A549 (cell line): Measurements from ENCODE around the gene TFAP2B. TPM values are rescaled to one million over a fixed set of nuclear protein-coding genes. Genes with fewer than 3 reads are reported as not detected.

Source experiments
- ATAC-seq, 2 experiments: fragments of 200-7000 bp in 1 of 2; fragments of >200 bp in 1 of 2; cut with Nextera tagmentation in 1 of 2; cut with Tn5 transposase in 1 of 2; 3 replicates each; pipeline versions ENCODE4 v1.8.0 to v1.9.1; 2018 to 2020; ENCODE audit warnings: mild to moderate bottlenecking in 1 of 2, moderate library complexity in 1 of 2
- CTCF ChIA-PET: fragments of 300-600 bp; sonication (Branson Sonifier 250); formaldehyde crosslinking; extraction: SDS; loops from one replicate; lab custom pipeline; 2021; ENCODE audit warnings: antibody characterized with exemption, inconsistent platforms; lab: Yijun Ruan, JAX
- POLR2A ChIA-PET: fragments of 350-600 bp; formaldehyde crosslinking; extraction: SDS; loops from one replicate; lab custom pipeline; 2021; ENCODE audit warnings: antibody characterized with exemption, inconsistent platforms; lab: Yijun Ruan, JAX
- DNase-seq, 2 experiments: peaks; one replicate each; pipeline versions ENCODE4 v3.0.0 to v3.0.0-alpha.2; 2011 to 2016; ENCODE audit warnings: low read depth in 1 of 2, low spot score in 1 of 2
- FAIRE-seq: peaks from 2 replicates; lab custom pipeline; 2011; peaks lifted over from hg19 to GRCh38; lab: Jason Lieb, UNC
- H3K27ac ChIP-seq, 2 experiments: fragments of >200 bp; sonication (Bioruptor Twin); formaldehyde crosslinking; 3 replicates each; pipeline ENCODE4 v1.5.1; 2016 to 2017
- H3K4me1 ChIP-seq: fragments of >200 bp; sonication (Bioruptor Twin); formaldehyde crosslinking; 3 replicates; pipeline ENCODE4 v1.6.1; 2016
- H3K4me2 ChIP-seq: fragments of >200 bp; sonication (Bioruptor Twin); formaldehyde crosslinking; 3 replicates; pipeline ENCODE4 v1.6.1; 2016
- H3K4me3 ChIP-seq: fragments of >200 bp; sonication (Bioruptor Twin); formaldehyde crosslinking; 3 replicates; pipeline ENCODE4 v1.5.1; 2016
- H3K9me3 ChIP-seq: fragments of >200 bp; sonication (Bioruptor Twin); formaldehyde crosslinking; 3 replicates; pipeline ENCODE4 v1.6.1; 2016
- BHLHE40 ChIP-seq: IDR thresholded peaks from 2 replicates; pipeline ENCODE4 v1.6.1; 2012; ENCODE audit warnings: low read depth, low read length, inconsistent platforms
- CBX8 ChIP-seq: fragments of 200-600 bp; sonication (generic); IDR thresholded peaks from 2 replicates; pipeline ENCODE4 v1.6.1; 2016
- CEBPB ChIP-seq, 2 experiments: fragments of >200 bp in 1 of 2; sonication (Bioruptor Twin) in 1 of 2; formaldehyde crosslinking in 1 of 2; IDR thresholded peaks; 2 replicates each; pipeline ENCODE4 v1.6.1; 2012 to 2016
- CHD2 ChIP-seq: fragments of 150-350 bp; IDR thresholded peaks from 2 replicates; pipeline ENCODE4 v1.6.1; 2014; ENCODE audit warnings: low read length; ENCODE audit not compliant: partially characterized antibody
- CHD4 ChIP-seq: fragments of 200-600 bp; sonication (generic); IDR thresholded peaks from 2 replicates; pipeline ENCODE4 v1.6.1; 2016; ENCODE audit warnings: antibody characterized with exemption, mild to moderate bottlenecking, borderline replicate concordance
- EHF ChIP-seq: fragments of 250-450 bp; sonication (Bioruptor Pico); IDR thresholded peaks from 2 replicates; pipeline ENCODE4 v1.5.0; 2020; ENCODE audit warnings: mild to moderate bottlenecking
- EP300 ChIP-seq, 2 experiments: fragments of >200 bp; sonication (Bioruptor Twin); formaldehyde crosslinking; IDR thresholded peaks; 2 replicates in 1 of 2; 3 replicates in 1 of 2; pipeline ENCODE4 v1.6.1; 2016 to 2017
- FOXS1 ChIP-seq: fragments of 250-450 bp; sonication (Bioruptor Pico); IDR thresholded peaks from 2 replicates; pipeline ENCODE4 v1.5.0; 2020; ENCODE audit warnings: mild to moderate bottlenecking, moderate library complexity
- HDAC2 ChIP-seq: fragments of 200-600 bp; sonication (generic); IDR thresholded peaks from 2 replicates; pipeline ENCODE4 v1.6.1; 2016
- HEYL ChIP-seq: fragments of 250-450 bp; sonication (Bioruptor Pico); IDR thresholded peaks from 2 replicates; pipeline ENCODE4 v1.8.0; 2021; ENCODE audit warnings: mild to moderate bottlenecking, moderate library complexity
- HMGXB4 ChIP-seq: fragments of 250-450 bp; sonication (Bioruptor Pico); IDR thresholded peaks from 2 replicates; pipeline ENCODE4 v1.5.0; 2021; ENCODE audit warnings: mild to moderate bottlenecking, moderate library complexity, borderline replicate concordance
- HOXA7 ChIP-seq: fragments of 250-450 bp; sonication (Bioruptor Pico); IDR thresholded peaks from 2 replicates; pipeline ENCODE4 v1.5.0; 2020; ENCODE audit warnings: mild to moderate bottlenecking, moderate library complexity
- KDM1A ChIP-seq: fragments of 200-600 bp; sonication (generic); IDR thresholded peaks from 2 replicates; pipeline ENCODE4 v1.6.1; 2016; ENCODE audit warnings: low read depth, mild to moderate bottlenecking
- KDM5A ChIP-seq: fragments of 200-600 bp; sonication (generic); IDR thresholded peaks from 2 replicates; pipeline ENCODE4 v1.6.1; 2016; ENCODE audit warnings: antibody characterized with exemption, mild to moderate bottlenecking
- MAFK ChIP-seq: fragments of 450-650 bp; IDR thresholded peaks from 2 replicates; pipeline ENCODE4 v1.6.1; 2014; ENCODE audit not compliant: partially characterized antibody
- MAX ChIP-seq: IDR thresholded peaks from 2 replicates; pipeline ENCODE4 v1.6.1; 2012
- NFE2L2 ChIP-seq: fragments of 150-350 bp; conservative IDR thresholded peaks from 2 replicates; pipeline ENCODE4 v1.6.1; 2014; ENCODE audit warnings: low read length
- RAD21 ChIP-seq, 2 experiments: fragments of >200 bp in 1 of 2; sonication (Bioruptor Twin) in 1 of 2; formaldehyde crosslinking in 1 of 2; IDR thresholded peaks in 1 of 2; conservative IDR thresholded peaks in 1 of 2; 2 replicates in 1 of 2; 3 replicates in 1 of 2; pipeline ENCODE4 v1.6.1; 2012 to 2018; ENCODE audit warnings: inconsistent platforms in 1 of 2
- RARB ChIP-seq: fragments of 250-450 bp; sonication (Bioruptor Pico); IDR thresholded peaks from 2 replicates; pipeline ENCODE4 v1.8.0; 2021; ENCODE audit warnings: mild to moderate bottlenecking, moderate library complexity
- RCOR1 ChIP-seq: fragments of 150-350 bp; IDR thresholded peaks from 2 replicates; pipeline ENCODE4 v1.6.1; 2014; ENCODE audit warnings: antibody characterized with exemption, low read length, low read depth
- RNF2 ChIP-seq: fragments of 200-600 bp; sonication (generic); IDR thresholded peaks from 2 replicates; pipeline ENCODE4 v1.6.1; 2016; ENCODE audit warnings: low read depth, mild to moderate bottlenecking, antibody characterized with exemption, moderate library complexity, borderline replicate concordance
- SMC3 ChIP-seq: fragments of >200 bp; sonication (Bioruptor Twin); formaldehyde crosslinking; IDR thresholded peaks from 3 replicates; pipeline ENCODE4 v1.6.1; 2018; ENCODE audit warnings: inconsistent platforms
- TFCP2L1 ChIP-seq: fragments of 250-450 bp; sonication (Bioruptor Pico); IDR thresholded peaks from 2 replicates; pipeline ENCODE4 v1.5.0; 2021; ENCODE audit warnings: mild to moderate bottlenecking
- ZSCAN20 ChIP-seq: fragments of 250-450 bp; sonication (Bioruptor Pico); IDR thresholded peaks from 2 replicates; pipeline ENCODE4 v1.8.0; 2022; ENCODE audit warnings: mild to moderate bottlenecking, moderate library complexity
- WGBS: methylation state at CpG from one replicate; pipeline ENCODE4 v1.1.6; 2017; ENCODE audit errors: missing lambda C conversion rate; 5-methylcytosine and 5-hydroxymethylcytosine counted together
- polyA plus RNA-seq, 4 experiments: library from polyadenylated mRNA; depleted of rRNA in 3 of 4; stranded (reverse); fragments of >200 nt; fragmentation: RNase III in 1 of 4; extraction: RNeasy Plus Mini Kit Qiagen cat#74134 plus additional on column Dnase treatment in 1 of 4; gene quantifications; 2 replicates in 3 of 4; 3 replicates in 1 of 4; pipeline ENCODE4 v1.2.3, GENCODE V29; 2011 to 2017
- TF ChIP-seq, protein P1 (sequence below): fragments of >200 bp; sonication (Bioruptor Twin); formaldehyde crosslinking; IDR thresholded peaks from 2 replicates; pipeline ENCODE4 v1.6.1; 2016

TFAP2B gene
- polyA plus RNA-seq, 2 of the 4 experiments (the other 2 are of a cell fraction): not detected

GRCh38 chr6:50816115-50816675, 2.5 kb upstream of the TFAP2B start (continued):
- no peak for TF ChIP-seq CEBPB (IDR thresholded peaks at IDR 0.05)
- TF ChIP-seq RARB (CRISPR knock-in tag): no peak
- TF ChIP-seq EHF: no peak
- TF ChIP-seq RNF2: no peak
- TF ChIP-seq HEYL (CRISPR knock-in tag): no peak

DNA sequence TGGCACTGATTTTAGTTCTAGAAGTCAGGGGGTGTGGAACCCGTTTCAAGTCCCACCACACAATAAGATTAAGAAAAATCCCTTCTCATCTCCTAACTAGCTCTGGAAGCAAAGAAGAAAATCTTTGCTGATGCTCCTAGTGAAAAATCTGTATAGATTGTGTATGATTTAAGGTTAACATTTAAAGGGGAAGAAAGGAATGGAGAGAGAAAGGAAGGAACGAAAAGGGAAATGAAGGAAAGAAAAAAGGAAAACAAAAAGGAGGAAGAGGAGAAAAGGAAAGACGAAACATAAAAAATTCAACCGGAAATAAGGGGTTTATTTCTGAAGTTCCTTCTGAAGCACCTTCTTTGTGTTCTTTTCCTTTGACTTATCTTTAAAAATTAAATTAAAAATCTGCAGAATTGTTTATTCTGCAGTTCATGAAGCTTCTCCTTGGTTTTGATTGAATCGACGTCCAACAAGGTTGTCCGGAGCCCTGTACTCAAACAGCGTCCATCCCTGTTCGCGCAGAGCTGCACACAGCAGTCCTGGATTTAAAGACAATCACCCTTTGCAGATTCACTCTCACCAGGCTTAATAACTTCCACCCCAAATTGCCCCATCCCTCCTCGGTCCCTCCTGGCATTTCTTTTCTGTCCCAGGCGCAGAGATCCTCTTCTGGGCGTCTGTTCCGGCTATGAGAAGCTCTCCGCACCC, 1.6 kb upstream of the TFAP2B start:
- DNase-seq (no peak), ATAC-seq (no peak), FAIRE-seq (no peak)
- H3K27ac ChIP-seq: no peak overlapping the region
- no peaks in the 10 kb centered on the region for H3K9me3 ChIP-seq
- H3K4me3 ChIP-seq: no peak overlapping the region
- no peak overlapping the region for H3K4me2 ChIP-seq
- ChIA-PET CTCF (interaction anchor here (0.7 to 1.5 kb wide), 4 partner anchors 34 to 1204 kb away, joined by 3 to 5 read pairs (median 4); no protein-coding TSS in a partner anchor), POLR2A (no interaction called here)
- 60% methylated on average over 15 of the region's 15 CpGs for WGBS
- TF ChIP-seq TFCP2L1 (CRISPR knock-in tag): no peak
- no peak for TF ChIP-seq NFE2L2
- TF ChIP-seq RNF2: no peak
- TF ChIP-seq FOXS1 (CRISPR knock-in tag): no peak
- TF ChIP-seq RAD21 (conservative IDR thresholded peaks at IDR 0.05 in 1 of 2, IDR thresholded peaks at IDR 0.05 in 1 of 2): no peak
- TF ChIP-seq CEBPB (IDR thresholded peaks at IDR 0.05): no peak
- no peak for TF ChIP-seq KDM5A
- no peaks in the 10 kb centered on the region for H3K4me1 ChIP-seq

DNA sequence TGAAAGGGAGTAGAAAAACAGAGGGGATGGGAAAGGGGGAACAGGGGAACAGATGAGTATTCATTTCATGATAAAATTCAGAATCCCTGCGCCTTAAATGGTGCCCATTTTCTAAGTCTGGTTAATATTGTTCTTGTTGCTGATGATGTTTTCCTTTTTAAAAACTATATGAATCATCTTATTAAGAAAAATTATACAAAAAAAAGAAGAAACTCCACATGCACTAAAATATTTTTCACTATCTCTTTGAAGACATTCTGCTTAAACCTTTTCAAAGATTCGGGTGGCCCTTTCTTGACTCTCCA, 1.1 kb upstream of the TFAP2B start:
- ATAC-seq (no peak), FAIRE-seq (no peak), DNase-seq (no peak)
- Histone ChIP-seq H3K4me1 (no peaks in the 10 kb centered on the region), H3K9me3 (no peaks in the 10 kb centered on the region), H3K27ac (no peak overlapping the region), H3K4me2 (no peak overlapping the region), H3K4me3 (no peak overlapping the region)
- no peak for TF ChIP-seq MAX
- 2% methylated on average over 2 of the region's 2 CpGs for WGBS
- ChIA-PET POLR2A (no interaction called here), CTCF (interaction anchor here (0.8 kb wide), 1 partner anchor 1204 kb away, joined by 3 read pairs; no protein-coding TSS in a partner anchor)

GRCh38 chr6:50818020-50818419, 651 bp upstream of the TFAP2B start:
- FAIRE-seq: no peak
- WGBS: 20% methylated on average over 6 of the region's 6 CpGs

More at GRCh38 chr6:50818020-50818419, 651 bp upstream of the TFAP2B start:
- no peak for ATAC-seq
- Histone ChIP-seq H3K9me3 (no peaks in the 10 kb centered on the region), H3K4me3 (no peak overlapping the region), H3K27ac (no peak overlapping the region), H3K4me2 (no peak overlapping the region)
- DNase-seq: no peak
- ChIA-PET POLR2A (no interaction called here), CTCF (interaction anchor here (0.8 kb wide), 1 partner anchor 1204 kb away, joined by 3 read pairs; no protein-coding TSS in a partner anchor)
- TF ChIP-seq, protein P1, sequence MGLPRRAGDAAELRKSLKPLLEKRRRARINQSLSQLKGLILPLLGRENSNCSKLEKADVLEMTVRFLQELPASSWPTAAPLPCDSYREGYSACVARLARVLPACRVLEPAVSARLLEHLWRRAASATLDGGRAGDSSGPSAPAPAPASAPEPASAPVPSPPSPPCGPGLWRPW: no peak
- TF ChIP-seq ZSCAN20 (CRISPR knock-in tag) (no peak), EP300 (IDR thresholded peaks at IDR 0.05) (no peak), EHF (no peak), SMC3 (no peak), HDAC2 (no peak), KDM1A (no peak), BHLHE40 (no peak), CHD4 (no peak), HMGXB4 (CRISPR knock-in tag) (no peak), MAFK (no peak), CHD2 (no peak), HOXA7 (CRISPR knock-in tag) (no peak), CBX8 (no peak), RNF2 (no peak), RCOR1 (no peak)
- TF ChIP-seq, all 56 proteins: peak for 0
- no peaks in the 10 kb centered on the region for H3K4me1 ChIP-seq
